DMS53 treated with DMSO at 0.1 percent for 48 hours (cell line): ENCODE data around the gene ASTL.
A peak's percentile ranks its signal among the peaks of the same experiment; 100 is the strongest.
"Not testable (repeated sequence)": the region's sequence is repeated elsewhere in the genome, so short reads cannot be mapped to it uniquely, and the experiment has no call there.

Experiments
- DNase-seq: peaks from one replicate; lab custom pipeline; 2025; ENCODE audit not compliant: unreplicated experiment; lab: John Stamatoyannopoulos, UW

The ASTL gene

GRCh38 chr2:96146153-96146880, 8.0 kb upstream of the ASTL start:
- DNase-seq, result no peak

- no peak for DNase-seq
Measured at GRCh38 chr2:96145848-96146152, 7.5 kb upstream of the ASTL start.

GRCh38 chr2:96145036-96145847, 6.9 kb upstream of the ASTL start, which contains the start of gene DUSP2:
DUSP2 (minus strand) TSS chr2:96145440; CDS start chr2:96145354, 86 bp downstream.
- DNase-seq, result peak; percentile 83

- peak; percentile 47 for DNase-seq
Measured at GRCh38 chr2:96144481-96145035, 6.3 kb upstream of the ASTL start.

GRCh38 chr2:96143848-96144480, 5.7 kb upstream of the ASTL start:
- peak; percentile 63 for DNase-seq

GRCh38 chr2:96143231-96143847, 5.0 kb upstream of the ASTL start:
- no peak for DNase-seq

- DNase-seq, result no peak
Measured at GRCh38 chr2:96142217-96143113, 4.2 kb upstream of the ASTL start.

GRCh38 chr2:96141624-96141967, 3.3 kb upstream of the ASTL start:
- not testable (repeated sequence) for DNase-seq

- no peak for DNase-seq
Measured at GRCh38 chr2:96140941-96141623, 2.8 kb upstream of the ASTL start.

- no peak for DNase-seq
Measured at GRCh38 chr2:96139181-96139758, 968 bp upstream of the ASTL start.

- DNase-seq, result no peak
Measured at GRCh38 chr2:96137321-96138178, 752 bp downstream of the ASTL start.

- no peak for DNase-seq
Measured at GRCh38 chr2:96136129-96136720, 2.1 kb downstream of the ASTL start.

GRCh38 chr2:96135621-96136020, 2.7 kb downstream of the ASTL start:
- no peak for DNase-seq

GRCh38 chr2:96135171-96135570, 3.1 kb downstream of the ASTL start:
- no peak for DNase-seq

- no peak for DNase-seq
Measured at GRCh38 chr2:96134421-96134820, 3.9 kb downstream of the ASTL start.

GRCh38 chr2:96131813-96132745, 6.2 kb downstream of the ASTL start:
- DNase-seq, result no peak
